ENCODE data around the gene PKN2.

- no peak for TF ChIP-seq CTCF (IDR thresholded peaks at IDR 0.05 in 4 of 5, conservative IDR thresholded peaks at IDR 0.05 in 1 of 5)
- TF ChIP-seq POLR2A (IDR thresholded peaks at IDR 0.05), result no peak
These were observed 38.4 kb downstream of the PKN2 start for GRCh38 chr1:88722492-88722891.

Data from gastrocnemius medialis (tissue), 4 donors.